Stimulated activated CD4-positive, alpha-beta T cell treated with anti-CD3 and anti-CD28 coated beads, TNF-alpha, amount 100 ng/mL, for 24 hours (primary cell): ENCODE data around the gene NSD1.
"Not testable (repeated sequence)": the region's sequence is repeated elsewhere in the genome, so short reads cannot be mapped to it uniquely, and the experiment has no call there.

Source experiments
- DNase-seq, 3 experiments: peaks; one replicate each; pipeline ENCODE4 v3.0.0-alpha.2; 2020; ENCODE audit warnings: low read depth in 3 of 3

The NSD1 gene

DNA sequence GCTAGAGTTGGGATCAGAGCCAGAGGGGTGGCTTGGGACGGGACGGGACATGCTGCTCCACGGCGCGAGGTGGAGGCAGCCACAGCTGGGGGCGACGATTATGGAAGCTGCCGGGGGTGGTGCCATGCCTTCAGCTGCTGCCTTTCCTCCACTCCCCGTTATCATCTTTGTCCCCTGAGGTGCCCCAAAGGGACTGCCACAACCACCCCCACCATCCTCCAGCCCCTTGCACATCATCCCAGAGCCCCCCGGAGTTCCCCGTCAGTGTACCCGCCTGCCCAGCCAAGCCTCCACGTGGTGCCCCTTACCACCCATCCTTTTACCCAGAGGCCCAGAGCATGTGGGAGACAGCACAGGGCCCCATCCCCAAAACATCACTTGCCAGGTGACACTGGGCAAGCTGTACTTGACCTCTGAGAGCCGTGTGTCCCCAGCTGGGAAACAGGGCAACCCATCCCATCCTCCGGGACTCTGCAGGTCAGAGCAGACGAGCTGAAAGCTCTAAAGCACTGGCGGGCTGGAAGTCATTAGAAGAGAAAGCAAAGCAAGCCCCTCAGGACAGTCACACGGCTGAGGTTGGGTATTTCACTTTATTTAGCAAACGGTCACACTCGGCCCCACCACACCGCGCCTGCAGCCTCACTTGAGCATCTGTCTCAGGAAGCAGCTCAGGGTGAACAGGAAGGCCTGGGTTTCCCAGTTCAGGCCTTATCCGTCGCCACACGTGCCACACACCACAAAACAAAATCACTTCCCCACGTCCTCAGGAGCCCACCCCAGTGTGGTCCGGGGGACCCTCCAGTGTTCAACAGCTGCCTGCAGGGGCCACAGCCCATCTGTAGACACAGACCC lies 197.6 kb downstream of the NSD1 start:
- no peak for DNase-seq

GRCh38 chr5:177332031-177332895 lies 198.7 kb downstream of the NSD1 start:
- no peak for DNase-seq

GRCh38 chr5:177332896-177333260 lies 199.3 kb downstream of the NSD1 start:
- DNase-seq = no peak

GRCh38 chr5:177333420-177334154 lies 200.0 kb downstream of the NSD1 start:
- DNase-seq = no peak

GRCh38 chr5:177334155-177334551 lies 200.6 kb downstream of the NSD1 start:
- DNase-seq = no peak

DNA sequence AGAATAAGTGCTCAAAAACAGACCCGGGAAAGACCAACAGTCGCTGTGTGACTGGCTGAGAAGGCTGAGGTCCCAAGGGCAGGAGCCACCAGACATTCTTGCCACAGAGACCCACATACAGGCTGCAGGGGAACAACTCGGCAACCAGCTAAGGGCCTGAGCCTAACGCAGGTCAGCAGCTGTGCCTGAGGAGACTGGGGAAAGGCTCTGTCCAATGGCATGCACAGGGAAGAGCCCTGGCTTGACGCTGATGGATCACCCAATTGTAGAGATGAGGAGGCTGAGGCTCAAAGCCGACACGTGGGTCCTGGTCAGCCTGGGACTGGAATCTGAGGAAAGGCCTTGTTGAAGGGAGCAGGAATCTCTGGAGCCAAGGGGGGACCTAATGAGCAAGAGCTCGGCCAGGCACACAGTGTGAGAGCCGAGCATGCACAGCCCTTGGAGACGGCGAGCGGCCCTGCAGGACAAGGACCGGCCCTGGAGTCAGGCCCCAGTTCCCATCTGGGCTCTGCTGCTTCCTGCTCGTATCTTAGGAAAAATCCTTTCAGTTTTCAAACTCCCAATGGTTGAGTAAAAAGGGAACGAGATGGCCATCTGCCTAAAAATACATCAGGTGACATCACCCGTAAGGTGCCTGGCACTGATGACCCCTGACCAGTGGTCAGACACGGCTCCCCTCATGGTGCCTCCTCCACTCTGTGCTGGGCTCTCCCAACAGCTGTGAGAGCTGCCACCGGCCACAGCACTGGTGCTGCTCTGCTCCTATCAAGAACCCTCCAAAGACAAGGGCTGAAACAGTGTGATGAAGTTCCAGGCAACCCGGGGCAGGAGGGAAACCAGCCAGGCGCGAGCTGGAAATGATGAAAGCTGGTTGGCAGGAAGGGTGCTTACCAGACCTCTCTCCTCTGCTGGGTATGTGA lies 201.5 kb downstream of the NSD1 start:
- no peak for DNase-seq

DNA sequence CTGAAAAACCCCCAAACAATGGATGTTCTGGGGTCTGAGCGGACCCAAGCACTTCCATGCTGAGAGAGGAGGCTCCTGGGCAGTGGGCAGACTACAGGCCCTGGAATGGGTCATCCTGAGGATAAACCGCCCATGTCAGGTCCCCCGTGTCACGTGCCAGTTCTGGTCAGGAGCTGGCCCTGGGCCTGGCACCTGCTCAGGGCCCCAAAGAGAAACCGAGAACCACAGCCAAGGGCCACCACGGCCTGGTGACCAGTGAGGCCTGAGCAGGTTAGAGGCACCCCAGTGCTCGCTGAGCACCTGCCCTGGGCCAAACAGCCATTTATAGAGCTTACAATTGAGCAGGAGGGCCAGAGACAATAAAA lies 202.1 kb downstream of the NSD1 start:
- DNase-seq = no peak

DNA sequence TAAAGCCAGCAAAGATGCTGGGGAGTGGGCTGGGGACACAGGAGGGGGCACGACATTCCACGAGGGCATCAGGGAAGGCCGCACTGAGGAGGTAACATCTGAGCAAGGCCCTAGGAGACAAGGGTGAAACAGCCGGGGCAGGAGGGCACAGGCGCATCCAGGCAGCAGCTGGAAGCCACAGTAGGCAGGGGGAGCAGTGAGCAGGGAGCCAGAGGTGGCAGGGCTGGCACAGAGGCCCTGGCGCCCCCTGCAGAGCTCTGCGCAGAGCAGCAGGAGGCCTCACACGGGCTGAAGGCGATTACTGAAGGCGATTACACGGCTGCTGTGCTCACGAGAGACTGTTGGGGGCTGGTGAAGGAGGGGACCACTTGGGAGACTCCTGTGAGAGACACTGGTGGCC lies 202.5 kb downstream of the NSD1 start:
- DNase-seq = peak in 1 of 3 experiments; percentile 29

DNA sequence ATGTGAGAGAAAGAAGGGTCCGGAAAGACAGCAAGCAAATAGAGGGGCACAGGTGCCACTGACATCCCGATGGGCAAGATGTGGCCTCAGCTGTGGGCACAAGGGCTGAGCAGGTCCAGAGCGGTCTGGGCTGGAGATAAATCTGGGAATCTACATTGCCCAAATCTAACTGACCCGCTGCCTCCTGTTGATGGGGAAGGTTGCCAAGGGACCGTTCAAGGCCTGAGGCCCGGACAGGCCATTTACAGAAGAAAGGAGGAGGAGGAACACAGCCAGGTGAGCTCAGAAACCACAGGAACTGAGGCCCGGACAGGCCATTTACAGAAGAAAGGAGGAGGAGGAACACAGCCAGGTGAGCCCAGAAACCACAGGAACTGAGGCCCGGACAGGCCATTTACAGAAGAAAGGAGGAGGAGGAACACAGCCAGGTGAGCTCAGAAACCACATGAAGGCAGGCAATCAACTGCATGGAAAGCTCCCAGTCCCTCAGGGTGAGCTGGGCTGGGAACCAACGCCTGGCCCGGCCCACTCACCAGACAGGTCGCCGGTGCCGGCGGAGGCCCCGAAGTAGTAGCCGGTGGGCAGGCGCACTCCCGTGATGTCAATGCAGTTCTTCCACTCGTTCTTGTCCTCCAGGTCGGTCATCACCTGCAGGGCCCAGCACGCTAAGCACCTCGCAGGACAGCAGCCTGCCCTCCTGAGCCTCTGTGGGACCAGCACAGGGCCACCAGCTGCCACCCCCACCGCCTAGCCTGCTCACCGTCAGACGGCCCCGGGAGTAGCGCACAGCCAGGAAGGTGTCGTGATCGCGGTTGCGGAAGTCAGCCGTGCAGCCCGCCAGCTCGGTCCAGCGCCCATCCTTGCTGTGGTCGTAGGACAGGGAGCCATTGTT lies 203.3 kb downstream of the NSD1 start:
- no peak for DNase-seq

- no peak for DNase-seq
Observed at GRCh38 chr5:177338251-177339106, 204.9 kb downstream of the NSD1 start.

GRCh38 chr5:177339107-177339638 lies 205.6 kb downstream of the NSD1 start:
- DNase-seq = no peak

DNA sequence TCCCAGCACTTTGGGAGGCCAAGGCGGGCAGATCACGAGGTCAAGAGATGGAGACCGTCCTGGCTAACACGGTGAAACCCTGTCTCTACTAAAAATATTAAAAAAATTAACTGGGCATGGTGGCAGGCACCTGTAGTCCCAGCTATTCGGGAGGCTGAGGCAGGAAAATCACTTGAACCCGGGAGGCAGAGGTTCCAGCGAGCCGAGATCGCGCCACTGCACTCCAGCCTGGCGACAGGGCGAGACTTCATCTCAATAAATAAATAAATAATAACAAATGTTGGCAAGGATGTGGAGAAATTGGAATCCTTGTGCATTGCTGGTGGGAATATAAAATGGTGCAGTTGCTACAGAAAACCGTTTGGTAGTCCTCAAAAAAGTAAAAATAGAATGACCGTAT lies 209.4 kb downstream of the NSD1 start:
- not testable (repeated sequence) for DNase-seq

GRCh38 chr5:177343777-177344176 lies 210.2 kb downstream of the NSD1 start:
- DNase-seq = no peak

DNA sequence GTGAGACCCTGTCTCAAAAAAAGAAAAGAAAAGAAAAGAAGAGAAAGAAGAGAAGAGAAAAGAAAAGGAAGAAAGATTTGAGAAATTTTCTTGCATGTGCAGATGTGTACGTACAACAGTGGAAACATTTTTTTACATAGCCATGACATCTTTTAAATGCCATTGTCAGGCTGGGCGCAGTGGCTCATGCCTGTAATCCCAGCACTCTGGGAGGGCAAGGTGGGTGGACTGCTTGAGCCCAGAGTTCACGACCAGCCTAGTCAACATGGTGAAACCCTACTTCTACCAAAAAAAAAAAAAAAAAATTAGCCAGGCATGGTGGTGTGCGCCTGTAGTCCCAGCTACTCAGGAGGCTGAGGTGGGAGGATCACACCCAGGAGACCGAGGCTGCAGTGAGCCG lies 211.3 kb downstream of the NSD1 start:
- no peak for DNase-seq

GRCh38 chr5:177346820-177347219 lies 213.2 kb downstream of the NSD1 start:
- no peak for DNase-seq

DNA sequence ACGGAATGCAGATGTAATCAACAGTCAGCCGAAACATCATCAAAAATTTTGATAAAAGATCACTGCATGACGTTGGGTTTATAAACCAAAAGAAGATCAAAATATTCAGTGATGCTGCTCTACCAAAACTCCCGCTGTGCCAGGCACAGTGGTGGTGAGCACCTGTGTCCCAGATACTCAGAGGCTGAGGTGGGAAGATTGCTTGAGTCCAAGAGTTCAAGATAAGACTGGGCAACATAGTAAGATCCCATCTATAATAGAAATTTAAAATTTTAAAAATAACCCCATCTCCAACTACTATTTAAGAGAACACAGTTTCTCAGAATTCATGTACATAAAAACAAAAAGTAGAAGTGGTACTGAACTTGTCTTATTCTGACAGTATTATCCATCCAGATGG lies 214.1 kb downstream of the NSD1 start:
- DNase-seq = no peak

- DNase-seq = no peak
Observed at GRCh38 chr5:177349362-177349647, 215.7 kb downstream of the NSD1 start.

GRCh38 chr5:177349762-177350161 lies 216.2 kb downstream of the NSD1 start:
- no peak for DNase-seq
